Small intestine (tissue), 7 donors: Measurements from ENCODE around the gene INPP5K. TPM values are rescaled to one million over a fixed set of nuclear protein-coding genes. Genes with fewer than 3 reads are reported as not detected.
"Not testable (repeated sequence)": the region's sequence is repeated elsewhere in the genome, so short reads cannot be mapped to it uniquely, and the experiment has no call there.

Experiments used
- DNase-seq, 2 donors: peaks; one replicate each; pipeline versions ENCODE4 v3.0.0 to v3.0.0-alpha.2; 2013
- FAIRE-seq: peaks from 2 replicates; lab custom pipeline; 2012; peaks lifted over from hg19 to GRCh38; lab: Jason Lieb, UNC
- H3K27ac ChIP-seq, 3 donors: one replicate each; pipeline ENCODE4 v1.5.1; 2013; ENCODE audit warnings: low read length in 2 of 3, mild to moderate bottlenecking in 2 of 3, control low read depth in 1 of 3, inconsistent platforms in 1 of 3, low read depth in 1 of 3, moderate library complexity in 1 of 3
- H3K27me3 ChIP-seq, 3 donors: one replicate each; pipeline ENCODE4 v1.6.1; 2013; ENCODE audit warnings: low read length in 3 of 3, inconsistent platforms in 1 of 3; ENCODE audit not compliant: control insufficient read depth in 3 of 3, insufficient read depth in 3 of 3
- H3K36me3 ChIP-seq, 3 donors: one replicate each; pipeline ENCODE4 v1.6.1; 2013; ENCODE audit warnings: low read length in 3 of 3, inconsistent platforms in 1 of 3, low read depth in 1 of 3, mild to moderate bottlenecking in 1 of 3, moderate library complexity in 1 of 3; ENCODE audit not compliant: control insufficient read depth in 3 of 3, insufficient read depth in 2 of 3
- H3K4me1 ChIP-seq, 3 donors: one replicate each; pipeline ENCODE4 v1.6.1; 2013; ENCODE audit warnings: low read length in 2 of 3, inconsistent platforms in 1 of 3, low read depth in 1 of 3, mild to moderate bottlenecking in 1 of 3, moderate library complexity in 1 of 3; ENCODE audit not compliant: control insufficient read depth in 3 of 3, insufficient read depth in 2 of 3
- H3K4me3 ChIP-seq, 3 donors: one replicate each; pipeline ENCODE4 v1.5.1; 2013; ENCODE audit warnings: low read length in 3 of 3, control low read depth in 1 of 3, inconsistent platforms in 1 of 3, low read depth in 1 of 3, mild to moderate bottlenecking in 1 of 3, moderate library complexity in 1 of 3
- H3K9me3 ChIP-seq, 2 donors: one replicate each; pipeline ENCODE4 v1.6.1; 2013; ENCODE audit warnings: low read depth in 1 of 2, low read length in 1 of 2; ENCODE audit not compliant: control insufficient read depth in 2 of 2, insufficient read depth in 1 of 2
- WGBS, 3 donors: extraction: QIAGEN DNeasy Blood & Tissue Kit; methylation state at CpG; one replicate each; pipeline ENCODE4 v1.1.7; 2013; 5-methylcytosine and 5-hydroxymethylcytosine counted together
- polyA plus RNA-seq, 4 donors: library from polyadenylated mRNA; stranded (reverse) in 3 of 4; unstranded in 1 of 4; fragments of 200-250 nt in 3 of 4; fragments of 120-200 nt in 1 of 4; gene quantifications; one replicate each; pipeline versions ENCODE4 v1.2.1 to v1.2.3, GENCODE V29; 2013
- donor health status: healthy with polysubstance abuse.
- donor health status: control.
- donor health status: control.
- donor health status: Bipolar disorder and iron deficiency.
- donor health status: healthy.

INPP5K gene
- polyA plus RNA-seq, 4 donors: 17.0 to 28.1 (median 24.3) TPM

DNA sequence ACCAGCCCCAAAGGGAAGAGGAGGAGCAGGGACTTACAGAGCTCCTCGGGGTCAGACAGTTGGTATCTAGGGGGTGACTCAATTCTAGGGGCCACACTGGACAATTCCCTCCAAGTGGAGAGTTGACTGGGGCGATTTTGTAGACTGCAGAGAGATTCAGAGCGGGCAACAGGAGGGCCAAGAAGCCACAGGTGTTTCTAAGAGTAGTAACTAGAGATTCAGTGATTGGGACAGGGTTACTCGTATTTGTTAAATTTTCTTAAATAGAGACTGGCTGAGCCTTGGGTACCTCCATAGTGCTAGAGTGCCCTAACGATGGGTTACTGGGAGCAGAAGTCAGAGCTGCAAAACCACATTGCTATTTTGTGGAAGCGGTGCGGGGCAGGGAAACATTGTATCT, 3.3 kb upstream of the INPP5K start:
- Histone ChIP-seq H3K27ac (no peak overlapping the region), H3K4me1 (peaks cover 0 to 12% (median 3%) of the 10 kb centered on the region in 3 donors), H3K9me3 (no peaks in the 10 kb centered on the region), H3K4me3 (no peak overlapping the region), H3K36me3 (peaks cover 5 to 62% (median 7%) of the 10 kb centered on the region in 3 donors), H3K27me3 (no peaks in the 10 kb centered on the region)
- FAIRE-seq: no peak
- no peak for DNase-seq
- 87 to 91% (median 88%) methylated on average over 7 of the region's 7 CpGs for WGBS, 3 donors

DNA sequence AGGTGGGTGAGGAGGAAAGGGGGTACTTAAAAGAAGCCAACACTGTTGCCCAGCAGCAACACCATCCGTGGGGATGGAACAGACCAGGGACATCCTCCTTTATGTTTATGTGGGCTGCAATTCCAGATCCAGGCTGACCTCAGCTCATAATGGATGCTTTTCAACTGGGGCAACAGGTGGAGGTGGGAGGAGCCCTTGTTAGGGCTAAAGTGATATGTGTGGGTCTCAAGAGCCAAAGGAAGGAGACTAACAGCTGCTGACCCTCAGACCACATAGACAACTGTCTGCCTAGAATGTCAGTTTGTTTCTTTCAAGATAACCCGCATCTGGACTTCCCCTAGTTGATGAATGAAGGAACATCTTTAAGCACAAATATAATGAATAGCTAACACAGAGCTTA, 2.0 kb upstream of the INPP5K start:
- peaks cover 5 to 55% (median 7%) of the 10 kb centered on the region in 3 donors for H3K36me3 ChIP-seq
- DNase-seq: no peak
- H3K27me3 ChIP-seq: no peaks in the 10 kb centered on the region
- H3K9me3 ChIP-seq: no peaks in the 10 kb centered on the region
- no peak overlapping the region for H3K4me3 ChIP-seq
- FAIRE-seq: no peak
- no peak overlapping the region for H3K27ac ChIP-seq
- peaks cover 0 to 12% (median 3%) of the 10 kb centered on the region in 3 donors for H3K4me1 ChIP-seq
- WGBS, 3 donors: 53 to 74% (median 72%) methylated on average over 2 of the region's 2 CpGs

DNA sequence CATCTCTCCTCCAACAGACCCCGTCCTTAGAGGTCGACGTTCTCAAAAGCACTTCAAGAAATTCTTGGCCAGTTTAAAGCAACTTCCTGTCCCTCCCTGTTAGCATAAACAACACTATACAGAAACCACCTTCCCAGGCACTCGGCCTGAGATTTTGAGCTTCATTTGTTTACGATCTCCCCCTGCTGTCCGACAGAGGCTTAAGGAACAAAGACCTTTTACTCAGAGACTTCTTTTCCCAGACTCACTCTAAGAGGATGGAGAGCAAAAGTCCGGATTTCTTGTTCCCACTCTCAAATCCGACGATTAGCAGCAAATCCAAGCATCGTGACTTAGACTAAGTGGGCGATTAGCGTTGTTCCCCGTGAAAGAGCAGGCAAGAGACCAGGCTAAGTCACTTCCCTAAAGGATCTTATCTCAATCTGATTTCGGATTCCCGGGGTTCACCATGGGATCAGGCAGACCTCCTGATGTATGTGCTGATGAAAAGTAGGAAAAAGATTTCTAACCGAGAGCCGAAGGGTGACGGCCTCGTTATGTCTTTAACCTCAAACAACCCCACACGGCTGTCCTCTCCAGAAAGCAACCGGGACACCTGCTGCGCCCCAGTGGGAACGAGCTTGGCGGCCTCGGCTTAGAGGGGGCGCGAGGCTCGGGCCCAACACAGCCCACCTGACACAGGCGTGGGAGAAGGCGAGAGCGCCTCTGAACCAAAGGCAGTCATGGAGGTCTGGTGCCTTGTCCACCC, 598 bp downstream of the INPP5K start:
- FAIRE-seq (no peak), DNase-seq (peak; percentile 88 to 90)
- Histone ChIP-seq H3K27me3 (no peaks in the 10 kb centered on the region), H3K4me3 (peak overlapping the region; percentile 77 to 94 (median 84)), H3K27ac (peak overlapping the region; percentile 88 to 96 (median 93)), H3K9me3 (no peaks in the 10 kb centered on the region), H3K4me1 (peaks cover 3 to 12% (median 11%) of the 10 kb centered on the region in 3 donors), H3K36me3 (peaks cover 0 to 54% (median 5%) of the 10 kb centered on the region in 3 donors)
- WGBS, 3 donors: 0 to 1% (median 0%) methylated on average over 31 of the region's 31 CpGs

DNA sequence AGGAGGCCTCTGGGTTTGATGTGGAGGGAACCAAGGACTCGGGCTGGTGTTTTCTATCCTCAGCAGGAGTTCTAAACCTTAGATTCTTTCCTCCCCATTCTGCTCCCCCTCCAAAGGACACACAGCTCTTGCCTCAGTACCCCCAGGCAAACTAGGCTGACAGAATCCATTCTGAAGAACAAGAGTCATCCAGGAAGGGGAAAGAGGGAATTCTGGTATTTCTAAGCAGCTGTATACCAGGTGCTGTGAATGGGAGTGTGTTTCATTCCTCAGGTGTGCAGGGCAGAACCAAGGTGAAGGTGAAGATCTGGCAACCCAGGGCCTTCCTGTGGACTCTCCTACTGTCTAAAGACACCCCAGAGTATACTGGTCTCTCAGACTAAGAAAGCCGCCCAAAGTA, 4.1 kb downstream of the INPP5K start:
- Histone ChIP-seq H3K4me1 (peaks cover 3 to 15% (median 15%) of the 10 kb centered on the region in 3 donors), H3K4me3 (no peak overlapping the region), H3K36me3 (peaks cover 0 to 52% (median 0%) of the 10 kb centered on the region in 3 donors), H3K27me3 (no peaks in the 10 kb centered on the region), H3K9me3 (no peaks in the 10 kb centered on the region), H3K27ac (peak overlapping the region; percentile 1 to 92 (median 43))
- no peak for DNase-seq
- 44 to 65% (median 56%) methylated on average over 2 of the region's 2 CpGs for WGBS, 3 donors
- no peak for FAIRE-seq

DNA sequence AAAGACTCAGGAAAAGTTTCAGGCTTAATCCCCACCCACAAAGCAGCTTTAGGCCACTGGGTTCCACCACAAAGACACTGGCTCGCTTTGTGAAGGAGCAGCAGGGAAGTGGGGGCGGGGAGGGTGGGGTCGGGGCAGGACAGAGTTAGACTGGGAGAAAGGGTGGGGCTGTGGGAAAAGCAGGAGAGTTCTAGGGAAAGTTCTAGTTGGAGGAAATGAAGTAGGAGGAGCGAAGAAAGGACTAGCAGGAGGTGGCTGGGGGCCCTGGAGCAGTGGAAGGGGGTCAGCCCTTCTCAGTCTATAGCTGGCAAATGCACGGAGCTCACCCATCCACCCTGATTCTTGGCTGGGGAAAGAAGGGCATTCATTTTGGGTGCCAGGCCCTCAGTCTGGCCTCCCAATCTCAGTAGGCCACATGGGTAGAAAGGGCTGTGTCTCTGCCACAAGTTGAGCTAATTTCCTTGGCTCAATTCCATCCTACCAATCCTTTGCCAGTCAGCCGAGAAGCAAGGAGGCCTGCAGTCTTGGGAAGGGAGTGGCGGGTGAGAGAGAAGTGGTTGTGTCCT, 4.6 kb downstream of the INPP5K start:
- no peak for FAIRE-seq
- peaks cover 3 to 15% (median 15%) of the 10 kb centered on the region in 3 donors for H3K4me1 ChIP-seq
- WGBS, 3 donors: 30 to 45% (median 32%) methylated on average over 7 of the region's 7 CpGs
- H3K27ac ChIP-seq: peak overlapping the region; percentile 43 to 92 (median 49)
- DNase-seq: peak in 1 of 2 donors; percentile 68
- H3K27me3 ChIP-seq: no peaks in the 10 kb centered on the region
- H3K9me3 ChIP-seq: no peaks in the 10 kb centered on the region
- peaks cover 0 to 57% (median 0%) of the 10 kb centered on the region in 3 donors for H3K36me3 ChIP-seq
- no peak overlapping the region for H3K4me3 ChIP-seq

DNA sequence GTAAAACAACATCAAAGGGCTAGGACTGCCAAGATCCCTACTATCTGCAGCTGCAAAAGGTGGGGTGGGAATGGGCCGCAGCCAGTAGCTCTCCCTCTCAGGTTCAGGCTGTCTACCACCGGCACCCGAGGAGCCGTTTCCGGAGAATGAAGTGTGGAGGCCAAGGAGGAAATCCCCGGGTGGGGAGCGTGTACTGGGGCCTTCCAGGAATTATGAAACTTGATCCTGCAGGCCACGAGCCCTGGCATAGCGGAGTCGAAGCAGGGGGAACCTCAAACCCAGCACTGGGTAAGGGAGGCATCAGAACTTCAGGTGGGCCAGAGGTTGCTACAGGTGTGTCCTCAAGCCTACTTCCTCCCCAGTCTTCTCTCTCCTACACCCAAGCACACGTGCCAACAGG, 5.1 kb downstream of the INPP5K start:
- Histone ChIP-seq H3K4me1 (peaks cover 3 to 15% (median 15%) of the 10 kb centered on the region in 3 donors), H3K27me3 (no peaks in the 10 kb centered on the region), H3K27ac (peak overlapping the region in 2 of 3 donors; percentile 49 to 92), H3K9me3 (no peaks in the 10 kb centered on the region), H3K36me3 (peaks cover 0 to 62% (median 0%) of the 10 kb centered on the region in 3 donors), H3K4me3 (no peak overlapping the region)
- 39 to 56% (median 53%) methylated on average over 11 of the region's 11 CpGs for WGBS, 3 donors
- FAIRE-seq (no peak), DNase-seq (no peak)

DNA sequence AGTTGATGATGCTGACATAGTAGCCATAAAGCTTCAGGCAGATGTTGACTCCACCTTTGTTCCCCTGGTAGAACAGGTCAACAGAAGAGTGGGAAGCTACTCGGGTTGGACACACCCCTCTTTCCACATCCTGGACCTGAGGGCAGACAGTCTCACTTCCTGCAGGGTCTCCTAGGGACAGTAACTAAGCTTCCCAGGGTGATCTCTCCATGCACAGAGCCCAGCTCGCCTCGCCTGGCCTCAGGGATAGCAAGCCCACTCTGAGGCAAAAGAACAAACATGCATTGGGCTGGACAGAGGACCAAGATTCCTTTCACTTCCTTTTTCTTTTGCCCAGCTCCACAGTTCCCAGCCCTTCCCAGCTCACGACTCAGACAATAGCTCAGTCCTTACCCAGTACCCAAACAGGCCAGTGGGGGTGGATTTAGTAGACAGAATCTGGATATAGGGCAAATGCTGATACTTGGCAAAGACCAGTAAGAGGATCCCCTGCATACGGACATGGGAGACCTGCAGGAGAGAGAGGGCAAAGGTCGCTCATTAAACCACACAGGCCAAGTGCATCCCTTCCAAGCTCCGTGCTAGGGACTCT, 7.0 kb downstream of the INPP5K start:
- H3K27me3 ChIP-seq: no peaks in the 10 kb centered on the region
- DNase-seq: peak; percentile 79 to 88
- peaks cover 0 to 15% (median 7%) of the 10 kb centered on the region in 3 donors for H3K4me1 ChIP-seq
- FAIRE-seq: no peak
- no peaks in the 10 kb centered on the region for H3K9me3 ChIP-seq
- H3K27ac ChIP-seq: peak overlapping the region in 2 of 3 donors; percentile 68 to 72
- peaks cover 0 to 75% (median 3%) of the 10 kb centered on the region in 3 donors for H3K36me3 ChIP-seq
- no peak overlapping the region for H3K4me3 ChIP-seq
- 49 to 58% (median 49%) methylated on average over 7 of the region's 7 CpGs for WGBS, 3 donors

DNA sequence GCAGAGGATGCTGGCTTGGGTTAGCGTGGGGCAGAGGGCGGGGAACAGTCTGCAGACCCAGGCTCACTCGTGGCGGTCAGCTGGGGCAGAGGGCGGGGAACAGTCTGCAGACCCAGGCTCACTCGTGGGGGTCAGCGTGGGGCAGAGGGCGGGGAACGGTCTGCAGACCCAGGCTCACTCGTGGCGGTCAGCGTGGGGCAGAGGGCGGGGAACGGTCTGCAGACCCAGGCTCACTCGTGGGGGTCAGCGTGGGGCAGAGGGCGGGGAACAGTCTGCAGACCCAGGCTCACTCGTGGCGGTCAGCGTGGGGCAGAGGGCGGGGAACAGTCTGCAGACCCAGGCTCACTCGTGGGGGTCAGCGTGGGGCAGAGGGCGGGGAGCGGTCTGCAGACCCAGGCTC, 7.7 kb downstream of the INPP5K start:
- not testable (repeated sequence) for H3K4me3 ChIP-seq, FAIRE-seq, H3K9me3 ChIP-seq, H3K27me3 ChIP-seq, H3K27ac ChIP-seq, DNase-seq
- WGBS, 3 donors: 87 to 93% (median 91%) methylated on average over 10 to 25 of the region's 25 CpGs
- Histone ChIP-seq H3K36me3 (peaks cover 0 to 72% (median 6%) of the 10 kb centered on the region in 3 donors), H3K4me1 (peaks cover 0 to 15% (median 7%) of the 10 kb centered on the region in 3 donors)
